ENCODE measurements around the gene LYPLA2.

LYPLA2 gene

GRCh38 chr1:23807453-23807852 lies 16.5 kb downstream of the LYPLA2 start:
- DNase-seq (ENCODE audit: low read depth): no peak
- TF ChIP-seq CTCF (IDR thresholded peaks at IDR 0.05; ENCODE audit: control insufficient read depth, insufficient read depth, low read depth, low read length, missing control alignments): no peak
- no peak overlapping the region for H3K4me3 ChIP-seq (ENCODE audit: control insufficient read depth, low read depth, low read length)

- no peak overlapping the region for H3K4me3 ChIP-seq (ENCODE audit: control insufficient read depth, low read depth, low read length)
- DNase-seq (ENCODE audit: low read depth): no peak
- peak; percentile 84 for TF ChIP-seq CTCF (IDR thresholded peaks at IDR 0.05; ENCODE audit: control insufficient read depth, insufficient read depth, low read depth, low read length, missing control alignments)
These were observed 18.8 kb downstream of the LYPLA2 start for GRCh38 chr1:23809751-23810171.

GRCh38 chr1:23810818-23811540 lies 20.0 kb downstream of the LYPLA2 start:
- no peak overlapping the region for H3K4me3 ChIP-seq (ENCODE audit: control insufficient read depth, low read depth, low read length)
- peak; percentile 69 for TF ChIP-seq CTCF (IDR thresholded peaks at IDR 0.05; ENCODE audit: control insufficient read depth, insufficient read depth, low read depth, low read length, missing control alignments)
- DNase-seq (ENCODE audit: low read depth): no peak

- no peak for DNase-seq (ENCODE audit: low read depth)
- H3K4me3 ChIP-seq (ENCODE audit: control insufficient read depth, low read depth, low read length): no peak overlapping the region
- TF ChIP-seq CTCF (IDR thresholded peaks at IDR 0.05; ENCODE audit: control insufficient read depth, insufficient read depth, low read depth, low read length, missing control alignments): no peak
These were observed 23.1 kb downstream of the LYPLA2 start for GRCh38 chr1:23814016-23814415.

GRCh38 chr1:23816361-23816760 lies 25.4 kb downstream of the LYPLA2 start:
- TF ChIP-seq CTCF (IDR thresholded peaks at IDR 0.05; ENCODE audit: control insufficient read depth, insufficient read depth, low read depth, low read length, missing control alignments): no peak
- H3K4me3 ChIP-seq (ENCODE audit: control insufficient read depth, low read depth, low read length): no peak overlapping the region
- no peak for DNase-seq (ENCODE audit: low read depth)

GRCh38 chr1:23816906-23817305 lies 26.0 kb downstream of the LYPLA2 start:
- no peak for DNase-seq (ENCODE audit: low read depth)
- no peak overlapping the region for H3K4me3 ChIP-seq (ENCODE audit: control insufficient read depth, low read depth, low read length)
- no peak for TF ChIP-seq CTCF (IDR thresholded peaks at IDR 0.05; ENCODE audit: control insufficient read depth, insufficient read depth, low read depth, low read length, missing control alignments)
